ENCODE data around the gene ATP5ME. TPM values are rescaled to one million over a fixed set of nuclear protein-coding genes. Genes with fewer than 3 reads are reported as not detected.
"Not testable (repeated sequence)": the region's sequence is repeated elsewhere in the genome, so short reads cannot be mapped to it uniquely, and the experiment has no call there.

The ATP5ME gene
- polyA plus RNA-seq, 1 experiment, result 330 TPM

- no peak for TF ChIP-seq CTCF (IDR thresholded peaks at IDR 0.05; ENCODE audit: insufficient read depth, low read depth, low read length)
- no peak for DNase-seq (ENCODE audit: low read depth)
- peaks cover 5% of the 10 kb centered on the region; the same call in 1 of the 2 replicates for H3K36me3 ChIP-seq (ENCODE audit: control insufficient read depth, insufficient read depth, low read length)
- POLR2A ChIA-PET, result no interaction called here
- peaks cover under 1% of the 10 kb centered on the region; the same call in 1 of the 2 replicates for H3K27me3 ChIP-seq (ENCODE audit: control insufficient read depth, insufficient read depth, low read length)
- CTCF ChIA-PET, result no interaction called here
- no peak overlapping the region for H3K4me3 ChIP-seq (ENCODE audit: low read depth, low read length)
These were observed 34.0 kb upstream of the ATP5ME start for GRCh38 chr4:707929-708630.

- POLR2A ChIA-PET, result no interaction called here
- Histone ChIP-seq H3K4me3 (ENCODE audit: low read depth, low read length) (peak overlapping the region; percentile 96), H3K27me3 (ENCODE audit: control insufficient read depth, insufficient read depth, low read length) (peaks cover 3% of the 10 kb centered on the region), H3K36me3 (ENCODE audit: control insufficient read depth, insufficient read depth, low read length) (peaks cover 5% of the 10 kb centered on the region; the same call in 1 of the 2 replicates)
- CTCF ChIA-PET, result no interaction called here
- DNase-seq (ENCODE audit: low read depth), result no peak
- no peak for TF ChIP-seq CTCF (IDR thresholded peaks at IDR 0.05; ENCODE audit: insufficient read depth, low read depth, low read length)
These were observed 32.9 kb upstream of the ATP5ME start for GRCh38 chr4:706834-707598.

- CTCF ChIA-PET; POLR2A ChIA-PET; H3K36me3 ChIP-seq (ENCODE audit: control insufficient read depth, insufficient read depth, low read length); DNase-seq (ENCODE audit: low read depth); H3K27me3 ChIP-seq (ENCODE audit: control insufficient read depth, insufficient read depth, low read length): not testable (repeated sequence)
- H3K4me3 ChIP-seq (ENCODE audit: low read depth, low read length), result peak overlapping the region; percentile 96
These were observed 32.1 kb upstream of the ATP5ME start for GRCh38 chr4:706083-706633.

GRCh38 chr4:705278-706082, 31.4 kb upstream of the ATP5ME start, which contains the start of gene PCGF3:
PCGF3 (plus strand) TSS chr4:705832; CDS start chr4:733681, 27,849 bp downstream.
- Histone ChIP-seq H3K36me3 (ENCODE audit: control insufficient read depth, insufficient read depth, low read length) (peaks cover 5% of the 10 kb centered on the region; the same call in 1 of the 2 replicates), H3K4me3 (ENCODE audit: low read depth, low read length) (peak within 1 kb of the TSS; percentile 96), H3K27me3 (ENCODE audit: control insufficient read depth, insufficient read depth, low read length) (peaks cover 3% of the 10 kb centered on the region)
- ChIA-PET CTCF (no interaction called here), POLR2A (no interaction called here)
- peak; percentile 44 for DNase-seq (ENCODE audit: low read depth)
- no peak for TF ChIP-seq CTCF (IDR thresholded peaks at IDR 0.05; ENCODE audit: insufficient read depth, low read depth, low read length)

GRCh38 chr4:704971-705277, 30.8 kb upstream of the ATP5ME start:
- Histone ChIP-seq H3K27me3 (ENCODE audit: control insufficient read depth, insufficient read depth, low read length) (peaks cover 3% of the 10 kb centered on the region), H3K4me3 (ENCODE audit: low read depth, low read length) (no peak overlapping the region), H3K36me3 (ENCODE audit: control insufficient read depth, insufficient read depth, low read length) (peaks cover 3% of the 10 kb centered on the region; the same call in 1 of the 2 replicates)
- DNase-seq (ENCODE audit: low read depth), result no peak
- ChIA-PET CTCF (no interaction called here), POLR2A (no interaction called here)
- TF ChIP-seq CTCF (IDR thresholded peaks at IDR 0.05; ENCODE audit: insufficient read depth, low read depth, low read length), result no peak
